ENCODE measurements around the gene USP38.

Gene USP38

GRCh38 chr4:143270256-143270838 lies 85.6 kb downstream of the USP38 start:
- DNase-seq, result no peak

Measured in NCI-H1417 (cell line).